Activated CD8-positive, alpha-beta T cell treated with anti-CD3 and anti-CD28 coated beads for 36 hours (primary cell): ENCODE results near the gene TNS1. TPM values are rescaled to one million over a fixed set of nuclear protein-coding genes. Genes with fewer than 3 reads are reported as not detected.

Source experiments
- ATAC-seq: fragments of 200-7000 bp; cut with Tn5 transposase; one replicate; pipeline ENCODE4 v1.10.0; 2021; ENCODE audit warnings: mild to moderate bottlenecking, moderate library complexity
- CTCF ChIA-PET: fragments of 350-600 bp; sonication (Branson Sonifier 250); formaldehyde crosslinking; loops from one replicate; lab custom pipeline; 2021; ENCODE audit warnings: antibody characterized with exemption; lab: Charles Lee
- POLR2A ChIA-PET: fragments of 350-600 bp; sonication (Branson Sonifier 250); formaldehyde crosslinking; loops from one replicate; lab custom pipeline; 2021; ENCODE audit warnings: antibody characterized with exemption; lab: Charles Lee
- DNase-seq: peaks from one replicate; pipeline ENCODE4 v3.0.0-alpha.2; 2020
- H3K27ac Mint-ChIP-seq: one replicate; pipeline ENCODE4 v1.8.0; 2021; ENCODE audit warnings: mild to moderate bottlenecking, mixed read lengths
- H3K27me3 Mint-ChIP-seq: one replicate; pipeline ENCODE4 v1.8.0; 2021; ENCODE audit warnings: mixed read lengths
- H3K36me3 Mint-ChIP-seq: one replicate; pipeline ENCODE4 v1.8.0; 2021; ENCODE audit warnings: low read depth, mixed read lengths
- H3K4me1 Mint-ChIP-seq: one replicate; pipeline ENCODE4 v1.8.0; 2021; ENCODE audit warnings: low read depth, mixed read lengths
- H3K4me3 Mint-ChIP-seq: one replicate; pipeline ENCODE4 v1.8.0; 2021; ENCODE audit warnings: mild to moderate bottlenecking, moderate library complexity, mixed read lengths
- H3K9me3 Mint-ChIP-seq: one replicate; pipeline ENCODE4 v1.8.0; 2021; ENCODE audit warnings: mixed read lengths
- intact Hi-C: fragments of 100-400 bp; cut with micrococcal nuclease; formaldehyde crosslinking; loops from one replicate; pipeline ENCODE4 v1.10.0; 2022
- total RNA-seq, 2 experiments: library from RNA; stranded (reverse); gene quantifications; one replicate each; pipeline ENCODE4 v1.2.3, GENCODE V29; 2021
- TF ChIP-seq, protein P1 (sequence below): fragments of 200-600 bp; IDR thresholded peaks from one replicate; pipeline ENCODE4 v1.8.0; 2022; ENCODE audit warnings: antibody characterized with exemption, mild to moderate bottlenecking

TNS1 gene
- total RNA-seq, 2 experiments from 2014 or later, result 1.8 to 2.0 TPM

DNA sequence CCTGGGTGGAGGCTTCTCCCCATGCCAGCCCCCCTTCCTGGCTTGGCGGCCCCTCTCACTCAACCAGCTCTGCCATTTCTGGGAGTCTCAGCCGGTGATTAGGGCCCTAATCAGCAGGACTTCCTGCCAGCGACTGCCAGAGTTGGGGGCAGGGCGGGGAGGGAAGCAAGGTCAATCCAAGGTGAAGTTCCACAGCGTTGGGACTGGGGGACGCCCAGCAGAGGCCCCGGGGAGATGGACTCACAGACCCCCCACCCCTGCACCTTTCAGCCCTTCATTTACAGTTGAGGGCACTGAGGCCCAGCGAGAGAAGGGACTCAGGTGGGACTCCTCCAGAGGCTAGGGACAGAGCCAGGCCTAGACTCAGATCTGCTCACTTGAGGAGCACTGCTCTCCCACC lies 65.3 kb downstream of the TNS1 start:
- H3K27ac Mint-ChIP-seq, result no peak overlapping the region
- no peaks in the 10 kb centered on the region for H3K36me3 Mint-ChIP-seq
- peaks cover 8% of the 10 kb centered on the region for H3K27me3 Mint-ChIP-seq
- DNase-seq, result no peak
- intact Hi-C loops, result no loop called here
- ChIA-PET CTCF (no interaction called here), POLR2A (no interaction called here)
- no peaks in the 10 kb centered on the region for H3K4me1 Mint-ChIP-seq
- no peak for ATAC-seq
- H3K4me3 Mint-ChIP-seq, result no peak overlapping the region
- no peaks in the 10 kb centered on the region for H3K9me3 Mint-ChIP-seq
- TF ChIP-seq, protein P1, sequence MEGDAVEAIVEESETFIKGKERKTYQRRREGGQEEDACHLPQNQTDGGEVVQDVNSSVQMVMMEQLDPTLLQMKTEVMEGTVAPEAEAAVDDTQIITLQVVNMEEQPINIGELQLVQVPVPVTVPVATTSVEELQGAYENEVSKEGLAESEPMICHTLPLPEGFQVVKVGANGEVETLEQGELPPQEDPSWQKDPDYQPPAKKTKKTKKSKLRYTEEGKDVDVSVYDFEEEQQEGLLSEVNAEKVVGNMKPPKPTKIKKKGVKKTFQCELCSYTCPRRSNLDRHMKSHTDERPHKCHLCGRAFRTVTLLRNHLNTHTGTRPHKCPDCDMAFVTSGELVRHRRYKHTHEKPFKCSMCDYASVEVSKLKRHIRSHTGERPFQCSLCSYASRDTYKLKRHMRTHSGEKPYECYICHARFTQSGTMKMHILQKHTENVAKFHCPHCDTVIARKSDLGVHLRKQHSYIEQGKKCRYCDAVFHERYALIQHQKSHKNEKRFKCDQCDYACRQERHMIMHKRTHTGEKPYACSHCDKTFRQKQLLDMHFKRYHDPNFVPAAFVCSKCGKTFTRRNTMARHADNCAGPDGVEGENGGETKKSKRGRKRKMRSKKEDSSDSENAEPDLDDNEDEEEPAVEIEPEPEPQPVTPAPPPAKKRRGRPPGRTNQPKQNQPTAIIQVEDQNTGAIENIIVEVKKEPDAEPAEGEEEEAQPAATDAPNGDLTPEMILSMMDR, result no peak

DNA sequence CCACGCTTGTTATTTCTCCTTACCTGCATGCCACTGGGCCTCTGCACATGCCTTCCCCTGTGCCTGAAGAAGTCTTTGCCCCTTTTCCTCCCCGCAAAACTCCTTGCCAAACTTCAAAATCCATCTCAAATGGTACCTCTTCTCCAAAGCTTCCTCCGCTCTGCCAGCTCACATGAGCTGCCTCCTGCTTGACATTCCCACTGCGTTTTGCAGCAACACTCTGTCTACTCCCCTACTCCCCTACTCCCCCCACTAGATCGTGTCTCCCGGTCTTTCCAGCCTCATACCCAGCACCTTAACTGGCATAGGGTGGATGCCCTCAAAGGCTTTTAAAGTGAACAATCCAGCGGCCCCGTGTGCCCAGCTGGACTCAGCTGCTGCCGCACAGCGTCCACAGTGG lies 65.8 kb downstream of the TNS1 start:
- TF ChIP-seq, protein P1, result no peak
- Mint-ChIP-seq H3K9me3 (no peaks in the 10 kb centered on the region), H3K4me1 (no peaks in the 10 kb centered on the region), H3K4me3 (no peak overlapping the region), H3K27me3 (peaks cover 9% of the 10 kb centered on the region), H3K36me3 (no peaks in the 10 kb centered on the region), H3K27ac (no peak overlapping the region)
- DNase-seq (no peak), ATAC-seq (no peak)
- ChIA-PET CTCF (no interaction called here), POLR2A (no interaction called here)
- intact Hi-C loops, result no loop called here

DNA sequence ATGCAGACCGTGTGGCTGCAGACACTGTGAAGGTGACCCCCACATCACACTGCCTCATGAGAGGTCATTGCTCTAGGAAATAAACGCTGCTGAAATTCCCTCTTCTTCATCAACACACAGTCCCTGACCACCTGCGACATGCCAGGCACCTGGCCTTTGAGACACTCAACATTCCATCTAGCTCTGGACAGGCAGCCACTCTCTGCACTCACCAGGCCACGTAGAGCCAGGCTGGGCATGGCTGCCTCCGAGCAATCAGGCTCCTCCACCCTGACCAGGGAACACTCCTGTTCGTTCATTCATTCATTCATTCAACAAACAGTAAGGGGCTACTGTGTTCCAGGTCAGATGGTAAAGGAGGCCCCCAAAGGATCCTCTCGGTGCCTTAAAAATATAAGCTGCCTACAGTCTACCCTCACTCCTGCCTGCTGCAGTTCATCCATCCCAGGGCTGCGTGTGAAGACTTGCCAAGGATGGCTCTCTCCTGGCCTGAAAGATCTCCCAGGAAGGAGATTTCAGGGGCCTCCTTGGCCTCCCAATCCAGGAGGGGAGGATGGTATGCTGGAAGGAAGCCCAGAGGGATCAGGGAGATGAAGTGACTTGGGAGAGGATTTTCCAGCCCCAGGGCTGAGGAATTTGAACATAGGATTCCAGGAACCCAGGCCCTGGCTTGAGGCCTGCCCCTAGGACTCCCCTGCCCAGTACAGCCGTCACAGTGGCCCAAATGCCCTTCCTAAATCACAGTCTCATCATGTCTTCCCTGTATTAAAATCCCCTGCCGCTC lies 66.7 kb downstream of the TNS1 start:
- H3K4me3 Mint-ChIP-seq, result no peak overlapping the region
- H3K27ac Mint-ChIP-seq, result no peak overlapping the region
- H3K36me3 Mint-ChIP-seq, result no peaks in the 10 kb centered on the region
- DNase-seq (no peak), ATAC-seq (no peak)
- ChIA-PET POLR2A (no interaction called here), CTCF (no interaction called here)
- intact Hi-C loops, result no loop called here
- peaks cover 2% of the 10 kb centered on the region for H3K27me3 Mint-ChIP-seq
- TF ChIP-seq, protein P1, result no peak
- no peaks in the 10 kb centered on the region for H3K4me1 Mint-ChIP-seq
- no peaks in the 10 kb centered on the region for H3K9me3 Mint-ChIP-seq

DNA sequence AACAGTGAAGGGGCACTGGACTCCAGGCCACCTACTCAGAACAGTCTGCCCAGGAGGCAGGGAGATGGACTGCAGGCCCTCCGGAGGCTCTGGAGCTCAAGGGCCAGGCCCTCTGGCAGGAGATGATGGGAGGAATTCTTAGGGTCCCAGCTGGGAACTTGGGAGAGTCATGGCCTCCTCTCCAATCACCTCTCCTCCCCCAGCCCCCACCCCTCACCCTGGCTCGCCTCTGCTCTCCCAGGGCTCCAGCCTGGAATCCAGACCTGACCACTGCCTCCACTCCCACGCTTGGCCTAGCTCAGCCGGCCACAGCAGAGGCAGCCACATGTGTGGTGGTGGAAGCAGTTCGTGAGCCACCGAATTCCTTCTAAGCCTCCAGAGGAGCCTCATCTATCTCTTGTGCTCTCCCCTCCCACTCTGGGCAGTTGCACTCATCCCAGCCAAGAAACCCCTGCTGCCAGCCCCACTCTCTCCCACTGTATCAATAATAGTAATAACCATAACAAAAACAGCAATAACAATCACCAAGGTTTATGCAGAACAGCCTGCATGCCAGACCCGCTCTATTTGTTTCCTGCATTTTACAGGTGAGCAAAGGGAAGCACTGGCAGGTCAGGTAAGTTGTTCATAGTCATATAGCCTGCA lies 67.4 kb downstream of the TNS1 start:
- H3K27me3 Mint-ChIP-seq, result peaks cover 4% of the 10 kb centered on the region
- ChIA-PET POLR2A (no interaction called here), CTCF (no interaction called here)
- no peak overlapping the region for H3K27ac Mint-ChIP-seq
- intact Hi-C loops, result no loop called here
- peaks cover 2% of the 10 kb centered on the region for H3K4me1 Mint-ChIP-seq
- TF ChIP-seq, protein P1, result no peak
- H3K4me3 Mint-ChIP-seq, result no peak overlapping the region
- no peaks in the 10 kb centered on the region for H3K9me3 Mint-ChIP-seq
- no peak for DNase-seq
- ATAC-seq, result no peak
- H3K36me3 Mint-ChIP-seq, result no peaks in the 10 kb centered on the region
